Suprapubic skin (tissue), 4 donors: ENCODE data around the gene SLIT1. TPM values are rescaled to one million over a fixed set of nuclear protein-coding genes. Genes with fewer than 3 reads are reported as not detected.

ENCODE experiments used
- DNase-seq, 2 donors: peaks; one replicate each; pipeline ENCODE4 v3.0.0-alpha.2; 2019; ENCODE audit warnings: low spot score in 2 of 2
- H3K27ac ChIP-seq: fragments of 200-600 bp; sonication (generic); one replicate; pipeline ENCODE4 v1.5.1; 2019
- H3K27me3 ChIP-seq: fragments of 200-600 bp; sonication (generic); one replicate; pipeline ENCODE4 v1.5.1; 2019
- H3K36me3 ChIP-seq: fragments of 200-600 bp; sonication (generic); one replicate; pipeline ENCODE4 v1.5.1; 2019
- H3K4me1 ChIP-seq: fragments of 200-600 bp; sonication (generic); one replicate; pipeline ENCODE4 v1.5.1; 2019
- H3K4me3 ChIP-seq: fragments of 200-600 bp; sonication (generic); one replicate; pipeline ENCODE4 v1.5.1; 2019; ENCODE audit warnings: mild to moderate bottlenecking
- H3K9me3 ChIP-seq: fragments of 200-600 bp; sonication (generic); one replicate; pipeline ENCODE4 v1.5.1; 2019
- CTCF ChIP-seq, 2 donors: fragments of 200-600 bp in 1 of 2; fragments of 450-650 bp in 1 of 2; sonication (generic) in 1 of 2; IDR thresholded peaks; one replicate each; pipeline ENCODE4 v1.5.1; 2016 to 2019; ENCODE audit warnings: antibody characterized with exemption in 2 of 2, mild to moderate bottlenecking in 1 of 2, moderate library complexity in 1 of 2
- EP300 ChIP-seq: sonication (generic); formaldehyde crosslinking; IDR thresholded peaks from one replicate; pipeline ENCODE4 v1.6.1; 2017; ENCODE audit warnings: antibody characterized with exemption
- POLR2A ChIP-seq, 2 donors: fragments of 450-650 bp; IDR thresholded peaks; one replicate each; pipeline ENCODE4 v1.6.1; 2017; ENCODE audit warnings: antibody characterized with exemption in 2 of 2, mild to moderate bottlenecking in 2 of 2, moderate library complexity in 2 of 2
- POLR2AphosphoS5 ChIP-seq, 3 donors: sonication (generic); formaldehyde crosslinking; IDR thresholded peaks; one replicate each; pipeline ENCODE4 v1.6.1; 2017; ENCODE audit warnings: antibody characterized with exemption in 3 of 3
- WGBS: methylation state at CpG from one replicate; pipeline ENCODE4 v1.1.5; 2018; 5-methylcytosine and 5-hydroxymethylcytosine counted together
- total RNA-seq, 4 donors: library from RNA; depleted of rRNA; stranded (reverse); fragments of >200 nt; gene quantifications; one replicate each; pipeline ENCODE4 v1.1.0, GENCODE V29; 2016

SLIT1 gene
- total RNA-seq, 4 donors from 2014 or later: 0.10 to 0.40 (median 0.11) TPM; not detected in 1

- no peaks in the 10 kb centered on the region for H3K9me3 ChIP-seq
- no peak overlapping the region for H3K27ac ChIP-seq
- H3K27me3 ChIP-seq: peaks cover 3% of the 10 kb centered on the region
- WGBS: 67% methylated on average over 4 of the region's 4 CpGs
- DNase-seq: no peak
- no peaks in the 10 kb centered on the region for H3K36me3 ChIP-seq
- H3K4me3 ChIP-seq: no peak overlapping the region
- H3K4me1 ChIP-seq: no peaks in the 10 kb centered on the region
- TF ChIP-seq POLR2A (IDR thresholded peaks at IDR 0.05): no peak
These were observed 31.0 kb downstream of the SLIT1 start for GRCh38 chr10:97154781-97155180.

GRCh38 chr10:97154162-97154561 lies 31.6 kb downstream of the SLIT1 start:
- H3K9me3 ChIP-seq: no peaks in the 10 kb centered on the region
- no peak overlapping the region for H3K4me3 ChIP-seq
- TF ChIP-seq POLR2A (IDR thresholded peaks at IDR 0.05) (no peak), EP300 (no peak), CTCF (IDR thresholded peaks at IDR 0.05) (no peak), POLR2AphosphoS5 (IDR thresholded peaks at IDR 0.05) (no peak)
- H3K4me1 ChIP-seq: no peaks in the 10 kb centered on the region
- peaks cover 3% of the 10 kb centered on the region for H3K27me3 ChIP-seq
- 89% methylated on average over 4 of the region's 4 CpGs for WGBS
- H3K36me3 ChIP-seq: no peaks in the 10 kb centered on the region
- no peak overlapping the region for H3K27ac ChIP-seq
- no peak for DNase-seq

- TF ChIP-seq EP300 (no peak), POLR2A (IDR thresholded peaks at IDR 0.05) (no peak), POLR2AphosphoS5 (IDR thresholded peaks at IDR 0.05) (no peak)
- H3K36me3 ChIP-seq: no peaks in the 10 kb centered on the region
- H3K9me3 ChIP-seq: no peaks in the 10 kb centered on the region
- 71% methylated on average over 3 of the region's 7 CpGs for WGBS
- H3K27ac ChIP-seq: no peak overlapping the region
- no peak overlapping the region for H3K4me3 ChIP-seq
- no peaks in the 10 kb centered on the region for H3K4me1 ChIP-seq
- peaks cover 3% of the 10 kb centered on the region for H3K27me3 ChIP-seq
- DNase-seq: no peak
These were observed 32.4 kb downstream of the SLIT1 start for GRCh38 chr10:97153270-97153850.

- no peak for DNase-seq
- Histone ChIP-seq H3K4me1 (no peaks in the 10 kb centered on the region), H3K9me3 (no peaks in the 10 kb centered on the region), H3K4me3 (no peak overlapping the region), H3K27ac (no peak overlapping the region), H3K36me3 (no peaks in the 10 kb centered on the region), H3K27me3 (peaks cover 3% of the 10 kb centered on the region)
- no peak for TF ChIP-seq POLR2AphosphoS5 (IDR thresholded peaks at IDR 0.05)
- no peak for TF ChIP-seq CTCF (IDR thresholded peaks at IDR 0.05)
- no peak for TF ChIP-seq POLR2A (IDR thresholded peaks at IDR 0.05)
- TF ChIP-seq EP300: no peak
- 87% methylated on average over 6 of the region's 6 CpGs for WGBS
These were observed 34.3 kb downstream of the SLIT1 start for GRCh38 chr10:97151307-97151914.

GRCh38 chr10:97150616-97151015 lies 35.1 kb downstream of the SLIT1 start:
- Histone ChIP-seq H3K36me3 (no peaks in the 10 kb centered on the region), H3K27me3 (peaks cover 3% of the 10 kb centered on the region), H3K27ac (no peak overlapping the region), H3K9me3 (no peaks in the 10 kb centered on the region), H3K4me1 (no peaks in the 10 kb centered on the region), H3K4me3 (no peak overlapping the region)
- TF ChIP-seq POLR2A (IDR thresholded peaks at IDR 0.05) (no peak), CTCF (IDR thresholded peaks at IDR 0.05) (no peak), EP300 (no peak), POLR2AphosphoS5 (IDR thresholded peaks at IDR 0.05) (no peak)
- WGBS: 78% methylated on average over 5 of the region's 8 CpGs
- DNase-seq: no peak

GRCh38 chr10:97150013-97150595 lies 35.7 kb downstream of the SLIT1 start:
- peaks cover 3% of the 10 kb centered on the region for H3K27me3 ChIP-seq
- 59% methylated on average over 10 of the region's 10 CpGs for WGBS
- H3K27ac ChIP-seq: no peak overlapping the region
- no peaks in the 10 kb centered on the region for H3K4me1 ChIP-seq
- no peaks in the 10 kb centered on the region for H3K36me3 ChIP-seq
- no peak overlapping the region for H3K4me3 ChIP-seq
- no peaks in the 10 kb centered on the region for H3K9me3 ChIP-seq
- no peak for DNase-seq
- no peak for TF ChIP-seq POLR2AphosphoS5 (IDR thresholded peaks at IDR 0.05)
- no peak for TF ChIP-seq CTCF (IDR thresholded peaks at IDR 0.05)
- TF ChIP-seq POLR2A (IDR thresholded peaks at IDR 0.05): no peak
- TF ChIP-seq EP300: no peak
